IPS-15b (cell line): ENCODE data around the gene TAMALIN.
A peak's percentile ranks its signal among the peaks of the same experiment; 100 is the strongest.

Experiments
- H3K27me3 ChIP-seq: one replicate; pipeline ENCODE4 v1.6.1; 2013; ENCODE audit warnings: low read length; ENCODE audit not compliant: control insufficient read depth, insufficient read depth
- H3K36me3 ChIP-seq: one replicate; pipeline ENCODE4 v1.6.1; 2013; ENCODE audit warnings: low read length; ENCODE audit not compliant: control insufficient read depth, insufficient read depth
- H3K4me1 ChIP-seq: one replicate; pipeline ENCODE4 v1.6.1; 2013; ENCODE audit warnings: mild to moderate bottlenecking, low read length; ENCODE audit not compliant: control insufficient read depth, insufficient read depth
- H3K4me3 ChIP-seq: one replicate; pipeline ENCODE4 v1.5.1; 2013; ENCODE audit warnings: low read depth, low read length
- H3K9ac ChIP-seq: one replicate; pipeline ENCODE4 v1.6.1; 2013; ENCODE audit warnings: low read depth, mild to moderate bottlenecking, low read length
- H3K9me3 ChIP-seq: one replicate; pipeline ENCODE4 v1.6.1; 2013; ENCODE audit warnings: mild to moderate bottlenecking, low read length; ENCODE audit not compliant: control insufficient read depth, insufficient read depth

TAMALIN gene

GRCh38 chr12:52006726-52007157, at the start of gene TAMALIN:
TSS of gene TAMALIN (plus strand) at chr12:52006946. CDS start at chr12:52007020, 74 bp downstream.
- peaks cover 24% of the 10 kb centered on the region for H3K4me1 ChIP-seq
- H3K27me3 ChIP-seq: peaks cover 60% of the 10 kb centered on the region
- no peaks in the 10 kb centered on the region for H3K9me3 ChIP-seq
- no peaks in the 10 kb centered on the region for H3K36me3 ChIP-seq
- peak within 1 kb of the TSS; percentile 50 for H3K4me3 ChIP-seq
- no peak within 1 kb of the TSS for H3K9ac ChIP-seq

DNA sequence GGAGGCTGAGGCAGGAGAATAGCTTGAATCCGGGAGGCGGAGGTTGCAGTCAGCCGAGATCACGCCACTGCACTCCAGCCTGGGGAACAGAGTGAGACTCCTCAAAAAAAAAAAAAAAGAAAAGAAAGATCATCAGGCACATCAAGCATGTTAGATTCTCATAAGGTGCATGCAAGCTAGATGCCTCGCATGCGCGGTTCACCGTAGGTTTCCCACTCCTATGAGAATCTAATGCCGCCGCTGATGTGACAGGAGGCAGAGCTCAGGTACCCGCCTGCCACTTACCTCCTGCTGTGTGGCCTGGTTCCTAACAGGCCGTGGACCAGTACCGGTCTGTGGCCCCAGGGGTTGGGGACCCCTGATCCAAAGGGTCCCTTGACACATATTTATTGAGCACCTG, 48.2 kb upstream of the TAMALIN start:
- Histone ChIP-seq H3K9ac (no peak overlapping the region), H3K27me3 (peaks cover 17% of the 10 kb centered on the region), H3K36me3 (peaks cover 3% of the 10 kb centered on the region), H3K4me3 (no peak overlapping the region), H3K4me1 (no peaks in the 10 kb centered on the region), H3K9me3 (no peaks in the 10 kb centered on the region)

GRCh38 chr12:51959211-51959610, 47.5 kb upstream of the TAMALIN start:
- H3K4me1 ChIP-seq: no peaks in the 10 kb centered on the region
- H3K27me3 ChIP-seq: peaks cover 10% of the 10 kb centered on the region
- H3K36me3 ChIP-seq: peaks cover 3% of the 10 kb centered on the region
- no peak overlapping the region for H3K4me3 ChIP-seq
- H3K9ac ChIP-seq: no peak overlapping the region
- no peaks in the 10 kb centered on the region for H3K9me3 ChIP-seq

- Histone ChIP-seq H3K9ac (no peak overlapping the region), H3K4me1 (no peaks in the 10 kb centered on the region), H3K36me3 (peaks cover 3% of the 10 kb centered on the region), H3K4me3 (no peak overlapping the region), H3K9me3 (no peaks in the 10 kb centered on the region), H3K27me3 (peaks cover 3% of the 10 kb centered on the region)
Observed at GRCh38 chr12:51959921-51960320, 46.8 kb upstream of the TAMALIN start.

GRCh38 chr12:51960488-51960887, 46.3 kb upstream of the TAMALIN start:
- peaks cover 3% of the 10 kb centered on the region for H3K36me3 ChIP-seq
- H3K9me3 ChIP-seq: no peaks in the 10 kb centered on the region
- no peak overlapping the region for H3K4me3 ChIP-seq
- no peaks in the 10 kb centered on the region for H3K27me3 ChIP-seq
- no peaks in the 10 kb centered on the region for H3K4me1 ChIP-seq
- H3K9ac ChIP-seq: no peak overlapping the region

- Histone ChIP-seq H3K4me3 (no peak overlapping the region), H3K4me1 (no peaks in the 10 kb centered on the region), H3K9me3 (no peaks in the 10 kb centered on the region), H3K27me3 (no peaks in the 10 kb centered on the region), H3K36me3 (peaks cover 3% of the 10 kb centered on the region), H3K9ac (no peak overlapping the region)
Observed at GRCh38 chr12:51960890-51961289, 45.9 kb upstream of the TAMALIN start.

DNA sequence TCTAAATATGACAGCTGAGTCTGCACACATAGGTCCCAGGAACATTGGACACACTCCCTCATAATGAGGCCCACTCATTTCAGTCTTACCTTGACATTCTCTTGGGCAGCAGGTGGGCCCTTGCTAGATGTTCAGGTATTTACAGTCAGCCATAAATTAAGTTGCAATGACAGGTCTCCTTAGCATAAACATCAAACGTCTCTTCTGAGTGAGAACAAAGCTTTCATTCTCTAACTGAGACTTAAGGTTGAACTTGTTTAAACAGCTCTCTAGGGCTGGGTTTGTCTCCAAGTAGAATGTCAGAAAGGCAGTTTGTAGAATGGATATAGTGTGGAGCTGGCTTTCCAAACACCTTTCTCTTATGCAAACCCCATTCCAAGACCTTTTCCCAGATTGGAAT, 44.9 kb upstream of the TAMALIN start:
- no peaks in the 10 kb centered on the region for H3K4me1 ChIP-seq
- no peak overlapping the region for H3K9ac ChIP-seq
- H3K36me3 ChIP-seq: peaks cover 3% of the 10 kb centered on the region
- H3K4me3 ChIP-seq: no peak overlapping the region
- H3K27me3 ChIP-seq: no peaks in the 10 kb centered on the region
- H3K9me3 ChIP-seq: no peaks in the 10 kb centered on the region

- H3K4me3 ChIP-seq: no peak overlapping the region
- H3K36me3 ChIP-seq: peaks cover 3% of the 10 kb centered on the region
- no peaks in the 10 kb centered on the region for H3K27me3 ChIP-seq
- H3K9me3 ChIP-seq: no peaks in the 10 kb centered on the region
- H3K9ac ChIP-seq: no peak overlapping the region
- no peaks in the 10 kb centered on the region for H3K4me1 ChIP-seq
Observed at GRCh38 chr12:51962737-51963136, 44.0 kb upstream of the TAMALIN start.

DNA sequence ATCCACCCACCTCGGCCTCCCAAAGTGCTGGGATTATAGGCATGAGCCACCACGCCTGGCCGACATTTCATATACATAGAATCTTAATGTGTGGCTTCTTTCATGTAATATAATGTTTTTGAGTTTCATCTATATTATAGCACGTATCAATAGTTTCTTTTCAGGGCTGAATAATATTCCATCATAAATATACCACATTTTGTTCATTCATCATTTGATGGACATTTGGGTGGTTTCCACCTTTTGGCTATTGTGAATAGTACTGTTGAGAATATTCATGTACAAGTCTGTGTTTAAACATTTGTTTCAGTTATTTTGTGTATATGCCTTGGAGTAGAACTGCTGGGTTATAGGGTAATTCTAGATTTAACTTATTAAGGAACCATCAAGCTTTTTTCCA, 43.3 kb upstream of the TAMALIN start:
- Histone ChIP-seq H3K4me1 (no peaks in the 10 kb centered on the region), H3K9ac (no peak overlapping the region), H3K9me3 (no peaks in the 10 kb centered on the region), H3K36me3 (peaks cover 3% of the 10 kb centered on the region), H3K4me3 (no peak overlapping the region), H3K27me3 (no peaks in the 10 kb centered on the region)

GRCh38 chr12:51969643-51970042, 37.1 kb upstream of the TAMALIN start:
- Histone ChIP-seq H3K4me1 (peaks cover 7% of the 10 kb centered on the region), H3K36me3 (no peaks in the 10 kb centered on the region), H3K9ac (no peak overlapping the region), H3K4me3 (no peak overlapping the region), H3K27me3 (no peaks in the 10 kb centered on the region), H3K9me3 (no peaks in the 10 kb centered on the region)

- H3K4me3 ChIP-seq: no peak overlapping the region
- no peak overlapping the region for H3K9ac ChIP-seq
- H3K36me3 ChIP-seq: peaks cover 5% of the 10 kb centered on the region
- no peaks in the 10 kb centered on the region for H3K27me3 ChIP-seq
- H3K4me1 ChIP-seq: peaks cover 9% of the 10 kb centered on the region
- no peaks in the 10 kb centered on the region for H3K9me3 ChIP-seq
Observed at GRCh38 chr12:51970904-51971646, 35.7 kb upstream of the TAMALIN start.

DNA sequence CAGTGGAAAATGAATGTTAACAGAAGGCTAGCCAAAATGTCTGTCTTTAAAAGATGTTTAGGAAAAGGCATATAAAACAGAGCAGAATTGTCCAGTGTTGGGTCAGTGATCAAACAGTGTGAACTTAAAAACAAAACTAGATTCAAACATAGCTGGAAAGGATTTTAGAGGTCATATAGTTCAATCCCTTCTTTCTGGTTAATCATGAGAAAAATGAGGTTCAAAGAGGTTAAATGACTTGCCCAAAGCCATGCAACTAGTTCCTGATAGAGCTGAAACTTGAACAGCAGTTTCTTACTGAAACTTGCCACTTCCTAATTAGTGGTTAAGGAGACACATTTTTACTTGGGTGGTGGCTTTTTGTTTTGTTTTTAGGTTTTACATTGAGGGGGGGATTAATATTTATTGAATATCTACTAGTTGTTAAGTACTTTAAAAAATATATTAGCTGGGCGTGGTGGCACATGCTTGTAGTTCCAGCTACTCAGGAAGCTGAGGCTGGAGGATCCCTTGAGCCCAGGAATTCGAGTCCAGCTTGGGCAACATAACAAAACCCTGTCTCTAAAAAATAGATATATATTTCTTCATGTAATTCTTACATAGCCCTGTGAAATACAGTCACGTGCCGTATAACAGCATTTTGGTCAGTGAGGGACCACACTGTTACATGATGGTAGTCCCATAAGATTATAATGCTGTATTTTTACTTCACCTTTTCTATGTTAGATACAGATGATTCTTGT, 34.9 kb upstream of the TAMALIN start:
- Histone ChIP-seq H3K4me1 (peaks cover 9% of the 10 kb centered on the region), H3K27me3 (no peaks in the 10 kb centered on the region), H3K36me3 (peaks cover 10% of the 10 kb centered on the region), H3K9me3 (no peaks in the 10 kb centered on the region), H3K9ac (no peak overlapping the region), H3K4me3 (no peak overlapping the region)
